Sigmoid colon (tissue), 7 donors: ENCODE data around the gene RPL10A. TPM values are rescaled to one million over a fixed set of nuclear protein-coding genes. Genes with fewer than 3 reads are reported as not detected.
A peak's percentile ranks its signal among the peaks of the same experiment; 100 is the strongest.

ENCODE experiments used
- DNase-seq: peaks from one replicate; pipeline ENCODE4 v3.0.0-alpha.2; 2019
- H3K27ac ChIP-seq, 4 donors: fragments of 200-600 bp; sonication (generic); one replicate each; pipeline ENCODE4 v1.5.1; 2016 to 2019; ENCODE audit warnings: mild to moderate bottlenecking in 1 of 4
- H3K27me3 ChIP-seq, 3 donors: fragments of 200-600 bp; sonication (generic); one replicate each; pipeline ENCODE4 v1.5.1; 2019; ENCODE audit warnings: mild to moderate bottlenecking in 1 of 3
- H3K36me3 ChIP-seq, 4 donors: fragments of 200-600 bp; sonication (generic); one replicate each; pipeline ENCODE4 v1.5.1; 2016 to 2019
- H3K4me1 ChIP-seq, 4 donors: fragments of 200-600 bp; sonication (generic); one replicate each; pipeline ENCODE4 v1.5.1; 2017 to 2019
- H3K4me3 ChIP-seq, 4 donors: fragments of 200-600 bp; sonication (generic); one replicate each; pipeline ENCODE4 v1.5.1; 2017 to 2019; ENCODE audit warnings: mild to moderate bottlenecking in 2 of 4, moderate library complexity in 1 of 4
- H3K9me3 ChIP-seq, 4 donors: fragments of 200-600 bp in 3 of 4; sonication (generic) in 3 of 4; one replicate each; pipeline versions ENCODE4 v1.5.1 to v1.6.1; 2013 to 2019
- CTCF ChIP-seq, 4 experiments: fragments of 450-650 bp in 3 of 4; fragments of 200-600 bp in 1 of 4; IDR thresholded peaks; one replicate each; pipeline ENCODE4 v1.5.1; 2016 to 2019; ENCODE audit warnings: antibody characterized with exemption in 4 of 4, mild to moderate bottlenecking in 3 of 4, moderate library complexity in 2 of 4
- EP300 ChIP-seq, 4 donors: sonication (generic); formaldehyde crosslinking; IDR thresholded peaks; one replicate each; pipeline ENCODE4 v1.6.1; 2017; ENCODE audit warnings: antibody characterized with exemption in 4 of 4
- POLR2A ChIP-seq, 2 donors: fragments of 450-650 bp; IDR thresholded peaks; one replicate each; pipeline ENCODE4 v1.6.1; 2016; ENCODE audit warnings: antibody characterized with exemption in 2 of 2, mild to moderate bottlenecking in 2 of 2, moderate library complexity in 2 of 2
- POLR2AphosphoS5 ChIP-seq, 4 donors: sonication (generic); formaldehyde crosslinking; IDR thresholded peaks; one replicate each; pipeline ENCODE4 v1.6.1; 2017; ENCODE audit warnings: antibody characterized with exemption in 4 of 4
- WGBS, 2 donors: extraction: QIAGEN DNeasy Blood & Tissue Kit; methylation state at CpG; one replicate each; pipeline ENCODE4 v1.1.7; 2013; 5-methylcytosine and 5-hydroxymethylcytosine counted together
- intact Hi-C: fragments of 100-400 bp; cut with DNase I; formaldehyde crosslinking; loops from one replicate; pipeline ENCODE4 v1.15.1; 2023
- polyA plus RNA-seq, 3 donors: library from polyadenylated mRNA; stranded (reverse); fragments of 200-250 nt; gene quantifications; one replicate each; pipeline ENCODE4 v1.2.3, GENCODE V29; 2013
- total RNA-seq, 4 donors: library from RNA; depleted of rRNA; stranded (reverse); fragments of >200 nt; gene quantifications; one replicate each; pipeline ENCODE4 v1.1.0, GENCODE V29; 2016
- donor health status: healthy with polysubstance abuse.
- donor health status: Bipolar disorder and iron deficiency.
- donor health status: healthy.

The RPL10A gene
- total and polyA plus RNA-seq, 7 donors, result 1,381 to 3,217 (median 2,085) TPM

GRCh38 chr6:35483062-35483461, 14.9 kb downstream of the RPL10A start:
- peak overlapping the region; percentile 100 for H3K27ac ChIP-seq
- H3K4me1 ChIP-seq, result peaks cover 0 to 62% (median 45%) of the 10 kb centered on the region in 4 donors
- TF ChIP-seq POLR2AphosphoS5 (IDR thresholded peaks at IDR 0.05) (no peak), POLR2A (IDR thresholded peaks at IDR 0.05) (no peak), EP300 (IDR thresholded peaks at IDR 0.05) (no peak), CTCF (IDR thresholded peaks at IDR 0.05) (no peak)
- no peaks in the 10 kb centered on the region for H3K27me3 ChIP-seq
- H3K36me3 ChIP-seq, result peaks cover 4 to 71% (median 36%) of the 10 kb centered on the region in 4 donors
- intact Hi-C loops, result no loop called here
- WGBS, 2 donors, result 87 to 96% methylated on average over 4 of the region's 4 CpGs
- no peaks in the 10 kb centered on the region for H3K9me3 ChIP-seq
- no peak overlapping the region for H3K4me3 ChIP-seq
- no peak for DNase-seq

GRCh38 chr6:35483490-35483889, 15.3 kb downstream of the RPL10A start:
- no peak overlapping the region for H3K4me3 ChIP-seq
- no peaks in the 10 kb centered on the region for H3K27me3 ChIP-seq
- 89 to 92% methylated on average over 3 of the region's 3 CpGs for WGBS, 2 donors
- intact Hi-C loops, result no loop called here
- peak; percentile 61 for DNase-seq
- H3K36me3 ChIP-seq, result peaks cover 4 to 67% (median 32%) of the 10 kb centered on the region in 4 donors
- peaks cover 0 to 67% (median 49%) of the 10 kb centered on the region in 4 donors for H3K4me1 ChIP-seq
- no peaks in the 10 kb centered on the region for H3K9me3 ChIP-seq
- TF ChIP-seq POLR2AphosphoS5 (IDR thresholded peaks at IDR 0.05), result no peak
- TF ChIP-seq POLR2A (IDR thresholded peaks at IDR 0.05), result no peak
- no peak for TF ChIP-seq CTCF (IDR thresholded peaks at IDR 0.05)
- no peak for TF ChIP-seq EP300 (IDR thresholded peaks at IDR 0.05)
- H3K27ac ChIP-seq, result peak overlapping the region; percentile 100

- H3K27me3 ChIP-seq, result no peaks in the 10 kb centered on the region
- H3K4me3 ChIP-seq, result no peak overlapping the region
- 87 to 89% methylated on average over 13 of the region's 13 CpGs for WGBS, 2 donors
- H3K4me1 ChIP-seq, result peaks cover 0 to 72% (median 55%) of the 10 kb centered on the region in 4 donors
- peaks cover 4 to 61% (median 30%) of the 10 kb centered on the region in 4 donors for H3K36me3 ChIP-seq
- TF ChIP-seq EP300 (IDR thresholded peaks at IDR 0.05) (no peak), CTCF (IDR thresholded peaks at IDR 0.05) (no peak), POLR2AphosphoS5 (IDR thresholded peaks at IDR 0.05) (no peak), POLR2A (IDR thresholded peaks at IDR 0.05) (no peak)
- H3K27ac ChIP-seq, result peak overlapping the region; percentile 100
- no peaks in the 10 kb centered on the region for H3K9me3 ChIP-seq
- DNase-seq, result no peak
- intact Hi-C loops, result loop anchor here (2.0 kb wide), 1 partner anchor 13 kb away; no protein-coding TSS in a partner anchor
Measured at GRCh38 chr6:35483893-35484645, 15.9 kb downstream of the RPL10A start.

GRCh38 chr6:35484921-35485392, 16.8 kb downstream of the RPL10A start:
- no peaks in the 10 kb centered on the region for H3K27me3 ChIP-seq
- no peak for TF ChIP-seq POLR2AphosphoS5 (IDR thresholded peaks at IDR 0.05)
- TF ChIP-seq EP300 (IDR thresholded peaks at IDR 0.05), result no peak
- no peak for TF ChIP-seq CTCF (IDR thresholded peaks at IDR 0.05)
- TF ChIP-seq POLR2A (IDR thresholded peaks at IDR 0.05), result no peak
- no peak overlapping the region for H3K4me3 ChIP-seq
- intact Hi-C loops, result loop anchor here (2.0 kb wide), 1 partner anchor 14 kb away; no protein-coding TSS in a partner anchor
- peak; percentile 71 for DNase-seq
- peaks cover 2 to 52% (median 23%) of the 10 kb centered on the region in 4 donors for H3K36me3 ChIP-seq
- peaks cover 0 to 81% (median 64%) of the 10 kb centered on the region in 4 donors for H3K4me1 ChIP-seq
- 89 to 90% methylated on average over 7 of the region's 7 CpGs for WGBS, 2 donors
- peak overlapping the region; percentile 100 for H3K27ac ChIP-seq
- H3K9me3 ChIP-seq, result no peaks in the 10 kb centered on the region
